ENCODE results near the gene FUOM. TPM values are rescaled to one million over a fixed set of nuclear protein-coding genes. Genes with fewer than 3 reads are reported as not detected.

FUOM gene
- total RNA-seq, 6 donors from 2014 or later = 15.4 to 37.5 (median 26.0) TPM

GRCh38 chr10:133318494-133319127 is 39.2 kb downstream of the FUOM start:
- no peak for TF ChIP-seq POLR2AphosphoS5 (IDR thresholded peaks at IDR 0.05)
- TF ChIP-seq CTCF (IDR thresholded peaks at IDR 0.05) = peak; percentile 49 to 87 (median 83)
- DNase-seq = peak; percentile 74 to 93
- peak; percentile 90 to 92 for ATAC-seq (ENCODE audit: low FRiP score in 2 of 2)
- Histone ChIP-seq H3K36me3 (no peaks in the 10 kb centered on the region), H3K27ac (no peak overlapping the region), H3K4me3 (peak overlapping the region in 3 of 4 donors; percentile 21 to 45 (median 35)), H3K9me3 (no peaks in the 10 kb centered on the region), H3K4me1 (peaks cover 5 to 11% (median 7%) of the 10 kb centered on the region in 4 donors), H3K27me3 (no peaks in the 10 kb centered on the region)
- WGBS, 2 donors = 1 to 21% methylated on average over 17 of the region's 51 CpGs

- no peak for TF ChIP-seq EP300 (IDR thresholded peaks at IDR 0.05)
- no peak for TF ChIP-seq CTCF (IDR thresholded peaks at IDR 0.05)
- TF ChIP-seq POLR2A (IDR thresholded peaks at IDR 0.05) = no peak
- no peak for TF ChIP-seq POLR2AphosphoS5 (IDR thresholded peaks at IDR 0.05)
- Histone ChIP-seq H3K9me3 (no peaks in the 10 kb centered on the region), H3K27ac (no peak overlapping the region), H3K36me3 (peaks cover 3 to 15% (median 12%) of the 10 kb centered on the region in 4 donors), H3K4me3 (no peak overlapping the region), H3K4me1 (peaks cover 5 to 11% (median 7%) of the 10 kb centered on the region in 4 donors), H3K27me3 (no peaks in the 10 kb centered on the region)
- DNase-seq = no peak
- ATAC-seq (ENCODE audit: low FRiP score in 2 of 2) = no peak
- 91 to 92% methylated on average over 7 of the region's 7 CpGs for WGBS, 2 donors
Observed at GRCh38 chr10:133316732-133317131, 41.1 kb downstream of the FUOM start.

GRCh38 chr10:133316266-133316665 is 41.6 kb downstream of the FUOM start:
- no peak overlapping the region for H3K27ac ChIP-seq
- peaks cover 5 to 11% (median 7%) of the 10 kb centered on the region in 4 donors for H3K4me1 ChIP-seq
- peaks cover 7 to 19% (median 16%) of the 10 kb centered on the region in 4 donors for H3K36me3 ChIP-seq
- TF ChIP-seq POLR2A (IDR thresholded peaks at IDR 0.05) (no peak), POLR2AphosphoS5 (IDR thresholded peaks at IDR 0.05) (no peak), EP300 (IDR thresholded peaks at IDR 0.05) (no peak), CTCF (IDR thresholded peaks at IDR 0.05) (no peak)
- H3K27me3 ChIP-seq = no peaks in the 10 kb centered on the region
- DNase-seq (no peak), ATAC-seq (ENCODE audit: low FRiP score in 2 of 2) (no peak)
- WGBS, 2 donors = 87 to 91% methylated on average over 6 to 9 of the region's 9 CpGs
- no peak overlapping the region for H3K4me3 ChIP-seq
- H3K9me3 ChIP-seq = no peaks in the 10 kb centered on the region

GRCh38 chr10:133315847-133316246 is 42.0 kb downstream of the FUOM start:
- Histone ChIP-seq H3K27me3 (no peaks in the 10 kb centered on the region), H3K9me3 (no peaks in the 10 kb centered on the region), H3K36me3 (peaks cover 7 to 21% (median 17%) of the 10 kb centered on the region in 4 donors), H3K27ac (no peak overlapping the region), H3K4me1 (peaks cover 5 to 11% (median 7%) of the 10 kb centered on the region in 4 donors), H3K4me3 (no peak overlapping the region)
- no peak for TF ChIP-seq CTCF (IDR thresholded peaks at IDR 0.05)
- 79 to 96% methylated on average over 4 to 5 of the region's 5 CpGs for WGBS, 2 donors
- no peak for DNase-seq
- no peak for ATAC-seq (ENCODE audit: low FRiP score in 2 of 2)

- 90 to 94% methylated on average over 12 of the region's 12 CpGs for WGBS, 2 donors
- peak in 1 of 2 donors; percentile 63 for DNase-seq
- Histone ChIP-seq H3K9me3 (no peaks in the 10 kb centered on the region), H3K4me3 (no peak overlapping the region), H3K27me3 (no peaks in the 10 kb centered on the region), H3K36me3 (peaks cover 7 to 30% (median 26%) of the 10 kb centered on the region in 4 donors), H3K4me1 (peaks cover 5 to 11% (median 8%) of the 10 kb centered on the region in 4 donors), H3K27ac (no peak overlapping the region)
- no peak for ATAC-seq (ENCODE audit: low FRiP score in 2 of 2)
- TF ChIP-seq CTCF (IDR thresholded peaks at IDR 0.05) = no peak
- TF ChIP-seq EP300 (IDR thresholded peaks at IDR 0.05) = no peak
- TF ChIP-seq POLR2AphosphoS5 (IDR thresholded peaks at IDR 0.05) = no peak
- no peak for TF ChIP-seq POLR2A (IDR thresholded peaks at IDR 0.05)
Observed at GRCh38 chr10:133314911-133315310, 42.9 kb downstream of the FUOM start.

Data from upper lobe of left lung (tissue), 6 donors.